HG03097 (cell line): ENCODE measurements around the gene SHC3.
A peak's percentile ranks its signal among the peaks of the same experiment; 100 is the strongest.

Experiments used
- ATAC-seq: cut with Tn5 transposase; IDR thresholded peaks from one replicate; pipeline ENCODE4 v1.9.1; 2021; ENCODE audit not compliant: unreplicated experiment, low FRiP score

The SHC3 gene

DNA sequence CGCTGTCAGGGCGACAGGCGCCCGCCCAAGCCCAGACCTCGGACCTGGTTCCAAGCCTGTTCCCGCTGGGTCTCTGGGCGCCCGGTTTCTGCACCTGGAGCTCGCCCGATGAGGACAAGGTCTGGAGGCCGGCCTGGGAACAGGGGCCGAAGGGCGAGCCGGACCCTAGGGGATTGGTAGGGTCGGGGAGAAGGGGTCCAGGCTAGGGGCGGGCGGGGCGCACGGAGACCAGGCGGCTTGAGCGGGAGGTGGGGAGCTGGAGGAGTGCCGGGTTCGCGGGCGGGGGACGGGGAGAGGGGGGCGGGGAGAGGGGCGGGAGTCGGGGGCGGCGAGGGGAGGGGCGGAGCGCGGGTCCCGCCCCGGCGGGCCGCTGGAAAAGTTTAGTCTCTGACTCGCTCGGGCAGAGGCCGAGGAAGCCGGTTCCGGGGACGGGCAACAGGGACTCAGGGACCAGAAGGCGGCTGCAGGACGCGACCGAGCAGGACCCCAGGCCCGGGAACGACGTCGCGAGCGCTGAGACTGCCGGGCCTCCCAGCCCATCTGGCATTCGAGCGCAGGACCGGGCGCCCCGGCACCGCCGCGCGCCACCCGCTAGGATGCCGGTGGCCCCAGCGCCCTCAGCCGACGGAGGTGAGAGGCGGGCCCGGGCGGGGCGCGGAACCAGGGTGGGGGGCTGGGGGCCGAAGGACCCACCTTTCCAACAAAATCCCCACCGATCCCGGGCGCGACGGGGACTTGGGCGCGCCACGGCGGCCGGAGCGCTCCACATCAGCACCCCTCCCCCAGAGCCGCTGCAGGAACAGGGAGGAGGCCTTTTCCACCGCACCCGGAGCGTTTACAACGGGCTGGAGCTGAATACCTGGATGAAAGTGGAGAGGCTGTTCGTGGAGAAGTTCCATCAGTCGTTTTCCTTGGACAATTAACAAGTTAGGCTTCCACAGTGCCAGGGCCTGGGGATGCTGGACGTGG is 187.3 kb downstream of the SHC3 start, which contains the start of gene S1PR3:
Gene S1PR3, plus strand, starts transcription at position 403 of the 969 bp plus-strand sequence. CDS start 9,733 bp downstream, outside the sequence.
- ATAC-seq = no peak

DNA sequence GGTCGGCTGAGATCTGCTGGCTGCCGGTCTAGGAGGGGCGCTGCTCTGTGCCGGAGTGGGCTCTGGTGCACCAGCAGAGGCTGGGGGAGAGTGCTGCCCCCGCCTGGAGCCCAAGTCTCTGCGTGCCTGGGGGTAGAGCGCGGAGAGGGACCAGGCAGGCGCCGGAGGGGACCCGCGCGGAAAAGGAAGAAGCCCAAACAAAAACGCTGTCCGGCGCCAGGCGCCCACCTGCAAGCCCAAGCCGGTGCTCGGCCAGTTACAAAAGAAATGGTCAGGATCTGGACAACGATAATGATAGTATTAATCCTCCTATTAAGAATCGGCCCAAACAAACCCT is 187.9 kb downstream of the SHC3 start:
- no peak for ATAC-seq

DNA sequence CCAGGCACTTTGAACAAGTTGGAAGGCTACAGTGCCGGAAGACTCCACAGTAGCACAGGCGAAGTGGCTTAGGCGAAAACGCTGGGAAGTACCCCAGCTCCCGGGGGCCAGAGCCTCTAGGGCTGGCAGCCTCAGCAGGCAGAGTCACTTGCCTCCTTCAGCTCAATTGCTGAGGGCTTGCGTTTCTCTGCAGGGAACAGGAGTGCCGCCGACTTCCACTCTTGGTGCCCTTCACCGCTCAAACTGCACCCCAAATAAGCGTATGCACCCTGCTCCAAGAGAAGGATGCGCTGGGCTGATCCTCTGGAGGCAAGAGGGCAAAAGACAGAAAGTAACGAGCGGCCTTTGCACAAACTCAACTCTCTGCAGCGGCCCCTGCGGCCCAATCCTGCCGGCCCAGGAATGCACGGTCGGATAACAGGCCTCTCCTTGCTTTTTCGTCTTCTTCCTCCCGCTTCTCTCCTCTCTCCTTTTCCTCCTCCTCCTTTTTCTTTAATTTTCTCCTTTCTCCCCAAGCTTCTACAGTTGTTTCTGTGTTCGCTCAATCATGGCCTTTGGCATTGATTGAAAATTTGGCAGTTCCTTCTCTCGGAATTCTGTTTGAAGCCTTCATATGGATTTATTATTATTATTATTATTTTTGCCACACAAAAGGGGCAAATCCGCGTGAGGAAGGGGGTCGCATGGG is 188.4 kb downstream of the SHC3 start:
- ATAC-seq = no peak

DNA sequence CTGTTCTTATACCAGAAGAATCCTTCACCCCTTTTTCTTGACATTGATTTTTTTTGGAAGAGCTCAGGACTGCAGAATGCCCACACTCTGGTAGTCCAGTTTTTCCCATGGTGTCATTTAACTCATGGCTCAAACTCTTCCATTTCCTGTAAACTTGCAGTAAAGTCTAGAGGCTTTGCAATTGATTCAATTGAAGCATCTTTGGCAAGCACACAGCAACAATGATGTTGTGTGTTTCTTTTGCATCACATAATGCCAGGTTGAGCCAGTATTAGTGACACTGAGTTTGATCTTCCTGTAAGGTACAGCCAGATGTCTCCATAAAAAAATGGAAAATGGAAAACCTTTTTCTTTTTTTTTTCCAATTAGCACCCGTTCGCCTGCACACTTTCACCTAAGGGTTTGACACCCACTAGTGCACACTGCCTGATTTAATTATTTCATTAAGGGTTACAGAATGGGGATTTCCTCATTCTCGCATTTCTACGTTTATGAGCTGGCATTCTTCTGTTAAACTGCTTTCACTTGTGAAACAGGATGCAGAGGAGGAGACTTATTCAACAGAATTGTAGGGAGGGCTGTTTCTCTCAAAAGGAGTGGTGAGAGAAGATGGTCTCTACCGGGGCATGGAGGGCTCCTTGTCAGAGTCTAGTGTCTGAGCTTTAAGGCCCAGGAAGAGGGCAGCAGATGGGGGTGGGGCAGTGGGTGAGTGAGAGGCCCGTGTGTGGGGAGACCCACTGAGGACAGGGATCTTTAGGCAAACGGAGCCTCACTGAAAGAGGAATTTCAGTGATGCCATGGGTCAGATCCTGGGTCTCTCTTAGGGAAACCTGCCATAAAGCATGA is 189.6 kb downstream of the SHC3 start:
- ATAC-seq = peak; percentile 48

DNA sequence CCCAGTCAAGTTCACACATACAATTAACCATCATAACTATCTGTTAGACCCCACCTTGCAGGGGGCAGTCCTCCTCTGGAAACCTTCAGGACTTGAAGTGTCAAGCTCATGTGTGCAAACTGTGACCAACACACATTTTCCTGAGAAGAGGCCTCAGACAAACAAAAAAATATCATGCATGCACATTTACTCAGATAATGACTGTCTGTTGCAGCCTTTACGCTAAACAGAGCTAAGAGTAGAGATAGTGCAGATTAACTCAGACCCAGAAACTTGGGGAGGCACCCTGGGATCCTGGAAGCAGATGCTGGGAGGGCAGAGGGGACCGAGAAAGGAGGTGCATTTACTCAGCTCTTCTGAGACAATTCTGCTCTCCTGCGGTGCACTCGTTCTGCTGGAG is 191.0 kb downstream of the SHC3 start:
- no peak for ATAC-seq

DNA sequence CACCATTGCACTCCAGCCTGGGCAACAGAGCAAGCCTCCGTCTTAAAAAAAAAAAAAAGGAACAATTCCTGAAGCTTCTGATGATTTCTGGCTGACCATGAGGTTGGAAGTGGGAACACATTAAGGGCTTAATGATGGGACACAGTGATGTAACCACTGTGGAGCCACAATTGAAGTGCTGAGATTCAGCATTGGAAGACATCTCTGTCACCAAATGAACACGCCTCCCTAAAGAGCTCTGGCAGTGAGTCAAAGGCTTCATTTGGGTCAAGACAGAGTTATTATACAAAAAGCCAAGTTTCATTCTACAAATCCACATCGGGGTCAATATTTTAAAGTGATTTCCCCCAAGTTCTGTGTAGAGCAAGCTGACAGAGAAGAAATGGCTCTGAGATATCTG is 191.8 kb downstream of the SHC3 start:
- no peak for ATAC-seq

DNA sequence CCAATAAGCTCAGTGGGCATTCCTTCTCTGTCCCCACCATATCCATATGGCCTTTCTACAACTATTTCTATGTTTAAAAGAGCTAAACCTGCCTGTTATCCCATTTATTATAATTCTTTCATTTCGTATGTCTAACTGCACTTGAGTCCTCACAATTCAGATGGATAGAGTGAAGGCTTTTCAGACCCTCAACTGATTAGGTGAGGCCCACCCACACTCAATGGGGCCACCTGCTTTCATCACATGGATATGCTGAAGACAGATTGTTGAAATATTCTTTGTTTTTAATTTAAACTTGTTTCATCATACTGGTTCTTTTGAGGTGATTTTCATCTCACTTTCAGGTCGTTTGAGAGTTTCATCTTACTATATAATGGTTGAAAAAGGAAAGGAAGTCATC is 193.0 kb downstream of the SHC3 start:
- ATAC-seq = no peak

DNA sequence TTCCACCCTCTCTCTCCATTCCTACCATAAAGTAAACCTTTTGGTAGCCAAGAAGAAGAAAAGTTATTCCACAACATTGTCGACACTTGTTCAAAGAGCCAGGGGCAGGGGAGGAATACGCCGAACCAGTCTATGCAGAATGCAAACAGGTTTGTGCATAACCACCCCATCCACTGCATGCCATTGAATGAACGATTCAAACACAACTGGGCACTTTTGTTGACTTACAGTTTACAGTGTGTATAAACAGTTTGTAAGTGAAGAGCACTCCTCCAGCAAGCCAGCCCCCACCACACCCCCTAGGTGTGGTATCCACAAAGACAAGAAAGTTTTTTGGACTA is 194.1 kb downstream of the SHC3 start:
- ATAC-seq = no peak

DNA sequence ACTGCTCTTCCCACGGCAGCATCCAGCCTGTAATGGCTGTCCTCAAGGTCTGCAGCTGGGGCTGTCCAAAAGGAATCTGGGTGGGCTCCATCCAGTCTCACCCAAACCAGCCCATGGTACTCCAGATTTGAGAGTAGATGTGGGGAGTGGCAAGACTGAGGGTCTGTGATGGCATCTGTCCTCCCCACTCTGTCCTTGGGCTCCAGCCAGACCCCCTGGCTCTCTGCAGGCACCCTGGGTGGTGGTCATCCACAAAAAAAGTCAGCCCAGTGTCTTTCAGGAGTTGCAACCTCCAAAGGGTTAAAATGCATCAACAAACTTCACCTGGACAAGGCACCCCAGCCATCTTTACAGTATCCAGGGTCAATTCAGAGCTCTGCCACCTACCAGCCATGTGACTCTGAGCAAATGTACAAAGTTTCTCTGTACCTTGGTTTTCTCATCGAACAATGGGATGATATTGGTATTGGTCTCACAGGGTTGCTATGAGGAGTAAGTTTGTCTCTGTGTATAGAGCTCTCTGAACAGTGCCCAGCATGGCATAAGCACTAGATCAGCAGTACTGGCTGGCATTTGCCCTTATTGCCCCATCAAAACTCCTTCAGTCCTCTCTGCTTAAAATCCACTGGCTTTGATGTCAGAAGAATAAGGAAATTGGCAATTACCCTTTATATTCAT is 194.6 kb downstream of the SHC3 start:
- no peak for ATAC-seq

DNA sequence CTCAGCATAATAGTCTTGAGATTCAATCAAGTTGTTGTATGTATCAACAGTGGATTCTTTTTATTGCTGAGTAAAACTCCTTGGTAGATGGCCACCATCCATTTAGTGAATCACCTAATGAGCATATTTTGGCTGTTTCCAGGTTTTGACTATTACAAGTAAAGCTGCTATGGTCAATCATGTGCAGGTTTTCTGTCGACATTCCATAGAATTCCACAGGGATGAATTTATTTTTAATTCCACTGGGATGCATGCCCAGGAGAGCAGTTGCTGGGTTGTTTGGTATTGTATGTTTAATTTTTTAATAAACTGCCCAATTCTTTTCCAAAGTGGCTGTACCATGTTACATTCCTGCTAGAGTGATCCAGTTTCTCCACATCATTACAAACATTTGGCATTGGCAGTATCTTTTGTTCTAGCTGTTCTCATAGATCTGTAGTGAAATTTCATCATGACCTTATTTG is 197.8 kb downstream of the SHC3 start:
- no peak for ATAC-seq

DNA sequence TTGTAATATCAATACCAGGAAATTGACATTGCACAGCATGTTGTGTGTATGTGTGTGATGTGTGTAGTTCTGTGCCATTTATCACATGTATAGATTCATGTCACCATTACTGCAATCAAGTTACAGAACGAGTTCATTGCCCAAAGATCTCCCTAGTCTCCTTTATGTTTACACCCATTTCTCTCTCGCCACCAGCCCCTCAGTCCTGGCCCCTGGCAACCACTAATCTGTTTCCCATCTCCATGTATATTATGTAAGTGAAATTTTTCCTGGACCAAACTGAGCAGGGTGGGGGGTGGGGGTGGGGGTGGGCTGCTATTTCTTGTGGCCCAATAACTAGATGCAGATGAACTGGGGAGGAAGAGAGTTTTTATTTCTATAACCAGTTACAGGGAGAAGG is 198.8 kb downstream of the SHC3 start:
- ATAC-seq = no peak

DNA sequence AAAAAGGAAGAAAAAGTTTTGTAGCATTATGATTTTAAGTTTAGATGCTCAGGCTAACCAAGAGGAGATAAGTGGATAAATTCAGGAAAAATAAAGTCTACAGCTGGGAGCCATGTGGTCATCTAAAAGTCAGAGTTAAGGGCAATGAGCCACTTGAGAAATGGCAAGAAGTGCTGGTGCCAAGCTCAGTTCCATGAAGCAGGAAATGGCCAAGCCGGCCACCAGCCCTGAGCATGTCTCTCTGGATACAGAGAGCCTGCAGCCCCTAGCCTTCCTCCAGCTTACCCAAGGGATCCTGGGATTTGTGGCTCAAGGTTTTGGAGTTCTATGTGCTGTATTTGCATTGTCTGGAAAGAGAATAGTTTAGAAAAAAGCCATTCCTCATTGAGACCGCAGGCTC is 199.6 kb downstream of the SHC3 start:
- no peak for ATAC-seq

DNA sequence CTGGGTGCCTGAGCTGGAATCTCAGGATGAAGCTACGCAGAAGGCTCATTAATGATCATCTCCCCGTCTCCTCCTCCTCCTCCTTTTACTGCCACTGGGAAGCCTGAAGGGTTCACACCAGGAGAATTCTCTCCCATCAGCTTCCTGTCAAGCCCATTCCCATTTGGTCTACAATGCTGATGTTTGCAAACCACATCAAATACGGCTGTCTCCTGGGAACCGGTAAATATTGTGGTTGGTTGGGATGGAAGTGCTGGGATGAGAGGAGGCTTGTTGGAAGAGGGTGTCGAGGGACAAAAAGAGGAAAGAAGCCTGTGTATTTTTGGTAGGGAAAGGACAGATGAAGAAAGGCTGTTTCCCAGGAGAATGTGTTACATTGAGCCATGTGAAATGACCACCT is 200.6 kb downstream of the SHC3 start:
- no peak for ATAC-seq

DNA sequence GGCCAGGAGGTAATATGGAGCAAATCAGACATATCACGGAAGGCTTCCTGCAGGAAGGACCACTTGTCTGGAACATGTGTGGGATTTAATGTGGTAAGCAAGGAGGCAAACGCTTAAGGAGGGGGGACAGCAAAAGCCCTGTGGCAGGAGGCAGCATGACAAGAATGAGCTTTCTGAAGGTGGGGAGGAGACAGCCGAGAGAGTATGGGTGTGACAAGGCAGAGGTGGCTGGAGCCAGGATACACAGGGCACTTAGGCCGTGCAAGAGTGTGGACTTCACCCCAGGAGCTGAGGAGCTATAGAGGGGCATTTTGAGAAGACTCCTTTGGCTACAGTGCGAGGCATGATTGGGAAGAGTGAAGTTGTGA is 201.7 kb downstream of the SHC3 start:
- no peak for ATAC-seq

DNA sequence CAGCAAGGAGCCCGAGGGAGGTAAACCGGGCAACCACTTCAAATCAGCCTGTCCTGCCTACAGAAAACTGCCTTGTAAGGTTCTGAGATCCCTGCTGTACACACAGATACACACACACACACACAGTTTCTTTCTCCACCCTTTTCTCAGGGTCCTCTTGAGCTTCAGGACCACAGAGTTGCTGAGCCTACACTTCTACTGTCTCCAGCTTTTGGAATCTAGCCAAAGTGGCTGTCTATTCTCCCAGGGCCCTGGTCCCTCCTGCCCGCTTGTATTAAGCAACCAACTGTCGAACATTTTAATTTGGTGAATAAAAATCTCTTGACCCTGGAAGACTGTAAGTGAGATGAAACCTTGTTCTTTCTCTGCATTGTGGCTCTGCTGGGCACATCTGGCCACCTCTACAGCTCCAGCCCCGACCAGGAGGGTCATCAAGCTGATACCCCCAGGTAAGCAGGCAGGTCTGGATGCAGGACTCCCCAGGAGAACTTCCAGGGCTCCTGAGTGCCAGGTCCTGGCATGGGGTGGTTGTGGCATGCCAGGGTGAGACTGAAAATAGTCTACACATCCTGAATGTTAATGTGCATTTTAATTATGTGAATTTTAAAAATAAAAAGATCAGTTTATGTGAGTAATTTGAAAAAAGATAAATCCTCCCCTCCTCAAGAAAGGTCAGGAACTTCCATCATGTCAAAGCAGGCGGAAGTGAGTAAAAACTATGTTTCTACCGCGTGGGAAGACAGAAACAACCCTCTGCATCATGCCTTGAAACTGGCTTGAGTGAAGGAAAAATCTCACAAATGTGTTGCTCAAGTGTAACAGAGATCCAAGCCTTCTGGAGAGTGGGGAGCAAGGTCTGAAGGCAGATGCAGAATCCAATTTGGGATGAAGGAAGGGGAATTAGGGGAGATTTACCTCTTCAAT is 202.4 kb downstream of the SHC3 start:
- no peak for ATAC-seq

DNA sequence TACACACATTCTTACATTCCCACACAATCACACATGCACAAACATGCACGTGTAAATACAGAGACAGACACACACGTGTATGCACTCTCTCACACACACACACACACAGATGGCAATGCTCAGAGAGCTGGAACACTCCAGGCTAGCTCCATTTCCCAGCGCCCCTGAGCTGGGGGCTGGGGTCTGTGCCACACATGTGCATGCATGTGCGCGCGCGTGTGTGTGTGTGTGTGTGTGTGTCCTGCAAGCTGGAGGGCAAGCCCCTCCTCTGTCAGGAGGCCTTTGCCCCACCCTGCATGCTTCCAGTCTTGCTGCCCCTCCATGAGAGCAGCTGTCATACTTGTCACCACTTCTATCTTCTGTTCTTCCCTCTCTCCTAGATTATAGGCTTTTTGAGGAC is 204.0 kb downstream of the SHC3 start:
- no peak for ATAC-seq

DNA sequence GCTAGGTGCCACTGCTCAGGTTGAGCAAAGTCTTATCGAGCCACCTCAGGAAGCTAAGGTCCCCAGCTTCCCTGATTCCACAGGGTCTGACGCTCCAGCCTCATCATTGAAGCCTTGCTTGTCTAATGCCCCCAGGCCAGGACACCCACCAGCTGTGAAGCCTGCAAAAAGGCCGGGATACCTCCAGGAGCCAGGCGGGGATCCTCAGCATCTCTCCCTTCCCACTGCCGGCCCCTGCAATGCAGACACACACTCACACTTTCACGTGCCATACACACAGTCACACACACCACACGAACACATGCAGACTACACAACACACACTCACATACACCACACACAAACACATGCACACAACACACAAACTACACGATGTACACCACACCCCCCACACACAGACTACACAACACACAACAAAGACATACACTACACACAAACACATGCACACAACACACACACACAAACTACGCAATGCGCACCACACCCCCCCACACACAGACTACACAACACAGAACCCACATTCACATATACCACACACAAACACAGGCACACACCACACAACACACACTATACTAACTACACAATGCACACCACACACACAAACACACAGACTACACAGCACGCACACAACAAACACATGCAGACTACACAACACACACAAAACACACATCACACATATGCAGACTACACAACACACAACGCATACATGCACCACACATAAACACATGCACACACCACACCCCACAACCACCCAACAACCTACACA is 205.2 kb downstream of the SHC3 start:
- ATAC-seq = no peak

DNA sequence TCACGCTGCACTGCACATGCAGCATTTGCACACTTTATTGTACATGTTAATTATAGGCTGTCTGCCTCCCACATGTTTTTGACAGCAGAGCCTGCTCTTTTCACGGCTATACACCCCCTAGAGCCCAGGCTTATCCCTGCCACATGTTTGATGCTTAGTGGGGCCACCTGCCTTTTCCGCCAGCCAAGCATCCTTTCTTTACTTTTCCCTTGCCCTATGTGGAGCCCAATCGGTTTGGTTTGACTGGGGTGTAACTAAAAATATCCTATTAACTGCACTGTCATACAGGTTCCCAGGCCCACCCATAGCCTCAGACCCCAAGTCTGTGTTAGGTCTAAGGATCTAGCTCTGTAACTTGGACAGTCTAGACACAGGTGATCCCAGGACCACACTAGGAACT is 206.2 kb downstream of the SHC3 start:
- no peak for ATAC-seq
